HK-2 (cell line): ENCODE data around the gene CHN2.
"Not testable (repeated sequence)": the region's sequence is repeated elsewhere in the genome, so short reads cannot be mapped to it uniquely, and the experiment has no call there.

ENCODE experiments used
- DNase-seq: peaks from one replicate; pipeline ENCODE4 v3.0.0-alpha.2; 2018; ENCODE audit not compliant: unreplicated experiment

Gene CHN2

DNA sequence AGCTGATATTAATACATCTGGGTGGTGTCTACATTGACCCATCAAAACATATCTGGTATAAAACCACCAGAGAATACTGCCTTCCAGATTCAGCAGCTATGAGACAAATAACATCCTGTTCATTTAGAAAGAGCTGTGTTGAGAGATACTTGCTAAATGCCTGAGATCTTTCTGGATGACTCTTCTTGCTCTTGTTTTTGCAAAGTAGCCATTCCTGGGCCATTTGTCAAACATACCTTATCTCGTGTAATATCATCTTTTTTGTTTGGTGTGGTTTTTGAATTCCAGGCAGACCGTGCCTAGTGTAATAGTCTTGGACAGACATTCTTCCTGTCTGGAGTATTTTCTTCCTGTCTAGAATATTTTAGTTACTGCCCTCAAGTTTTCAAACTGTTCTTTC is 294.4 kb downstream of the CHN2 start:
- no peak for DNase-seq

DNA sequence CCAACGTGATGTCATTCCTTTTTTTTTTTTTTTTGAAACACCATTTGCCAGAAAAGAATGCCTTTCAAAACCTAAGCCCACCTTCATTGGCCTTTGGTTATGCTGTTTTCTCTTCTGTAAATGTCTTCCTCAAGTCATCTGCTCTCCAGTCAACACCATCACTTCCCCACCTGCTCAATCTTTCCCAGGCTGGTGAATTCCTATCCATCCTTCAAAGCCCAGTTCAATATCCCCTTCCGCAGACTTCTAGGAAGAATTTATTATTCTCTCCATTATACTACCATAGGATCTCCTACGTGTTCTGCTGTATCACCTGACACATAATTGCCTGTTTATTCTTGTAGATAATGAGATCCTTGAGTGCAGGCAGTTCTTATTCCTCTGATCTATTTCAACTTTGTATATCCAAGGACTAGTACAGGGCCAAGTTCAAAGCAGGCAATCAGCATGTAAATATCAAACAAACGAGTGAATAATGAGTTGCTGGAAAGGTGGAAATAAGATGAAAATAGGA is 295.6 kb downstream of the CHN2 start:
- no peak for DNase-seq

- no peak for DNase-seq
These were observed 299.8 kb downstream of the CHN2 start for GRCh38 chr7:29494350-29494749.

DNA sequence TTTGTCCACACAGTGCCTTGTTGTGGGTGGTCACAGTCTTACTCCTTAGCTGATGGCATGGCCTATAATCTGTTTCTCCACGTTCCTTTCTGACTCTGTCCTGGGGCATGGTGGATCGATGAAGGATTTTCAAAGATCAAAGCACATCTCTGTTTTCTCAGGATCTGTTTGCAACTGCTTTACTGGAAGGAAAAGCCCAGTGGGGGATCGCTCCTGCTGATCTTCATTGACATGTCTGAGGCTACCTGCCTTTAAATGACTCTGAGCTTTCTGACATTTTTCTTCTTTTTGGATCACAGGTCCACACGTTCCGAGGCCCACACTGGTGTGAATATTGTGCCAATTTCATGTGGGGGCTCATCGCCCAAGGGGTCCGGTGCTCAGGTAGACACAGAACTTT is 301.1 kb downstream of the CHN2 start:
- DNase-seq, result no peak

GRCh38 chr7:29496355-29497020 is 301.9 kb downstream of the CHN2 start:
- no peak for DNase-seq

- no peak for DNase-seq
These were observed 305.4 kb downstream of the CHN2 start for GRCh38 chr7:29499932-29500331.

DNA sequence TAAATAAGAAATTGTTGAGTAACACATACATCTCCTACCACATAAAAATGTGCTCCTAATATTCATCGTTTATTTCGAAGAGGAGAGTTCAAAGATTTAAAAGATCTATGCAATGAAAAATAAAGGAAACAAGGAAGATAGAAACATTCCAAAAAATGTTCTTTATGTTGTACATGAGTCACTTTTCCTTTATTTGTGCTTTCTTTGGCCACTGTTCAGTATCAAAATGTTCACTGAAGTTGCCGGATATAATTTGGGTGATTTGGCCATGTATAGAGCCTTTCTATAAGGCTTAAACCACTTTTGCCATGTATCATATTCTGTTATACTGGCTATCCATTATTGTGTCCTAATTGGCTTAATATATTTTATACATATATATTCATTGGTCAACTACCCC is 306.1 kb downstream of the CHN2 start:
- no peak for DNase-seq

DNA sequence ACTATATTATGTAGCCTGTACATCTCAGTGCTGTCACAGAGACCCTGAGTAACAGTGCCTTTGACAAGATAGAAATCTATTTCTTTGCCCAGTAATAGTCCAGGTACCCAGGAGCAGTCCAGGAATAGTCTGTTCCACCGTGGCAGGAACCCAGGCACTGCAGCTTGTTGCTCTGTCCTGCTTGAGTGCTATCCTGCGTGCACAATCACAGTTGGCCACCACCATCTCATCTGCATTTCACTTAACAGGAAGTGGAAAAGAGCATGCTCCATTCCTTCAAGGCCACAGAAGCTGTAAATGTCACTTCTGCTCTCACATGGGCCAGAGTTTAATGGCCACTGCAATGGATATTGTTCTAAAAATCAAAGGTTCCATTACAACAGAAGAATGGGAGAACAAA is 307.6 kb downstream of the CHN2 start:
- DNase-seq, result no peak

DNA sequence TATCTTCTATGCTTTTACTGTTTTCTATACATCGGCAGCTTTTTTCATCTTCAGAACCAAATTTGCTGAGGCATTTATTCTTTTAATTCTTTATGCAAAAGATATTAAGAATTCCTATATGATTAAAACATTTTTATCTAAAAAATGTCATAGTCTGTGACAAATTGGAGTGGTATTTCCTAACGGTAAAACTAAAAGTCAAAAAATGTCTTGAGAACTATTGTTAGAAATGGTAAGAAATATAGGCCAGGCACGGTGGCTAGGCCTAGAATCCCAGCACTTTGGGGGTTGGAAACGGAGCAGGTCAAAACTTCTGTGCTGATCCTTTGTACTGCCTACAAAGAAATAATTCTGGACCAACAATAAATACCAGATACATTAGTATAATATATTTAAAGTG is 311.4 kb downstream of the CHN2 start:
- no peak for DNase-seq

DNA sequence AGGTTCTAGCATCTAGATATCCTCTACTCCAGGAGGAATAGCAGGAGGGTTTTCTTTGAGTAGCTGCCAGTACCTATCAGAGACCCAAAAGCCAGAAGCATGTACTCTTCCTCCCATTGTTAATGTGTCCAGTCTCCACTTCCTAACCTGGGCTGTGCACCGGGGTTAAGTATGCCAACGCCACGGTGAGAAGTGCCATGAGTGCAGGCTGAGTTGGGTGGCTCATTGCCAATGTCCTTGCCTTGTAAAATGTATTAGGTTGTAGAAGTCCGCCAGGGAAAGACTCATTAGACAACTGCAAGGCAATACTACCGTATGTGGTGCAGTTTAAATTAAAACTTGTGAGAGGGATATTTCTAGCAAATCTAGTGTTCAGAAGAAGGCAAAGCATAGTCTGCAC is 314.0 kb downstream of the CHN2 start:
- no peak for DNase-seq

- no peak for DNase-seq
These were observed 315.5 kb downstream of the CHN2 start for GRCh38 chr7:29510028-29510427.

DNA sequence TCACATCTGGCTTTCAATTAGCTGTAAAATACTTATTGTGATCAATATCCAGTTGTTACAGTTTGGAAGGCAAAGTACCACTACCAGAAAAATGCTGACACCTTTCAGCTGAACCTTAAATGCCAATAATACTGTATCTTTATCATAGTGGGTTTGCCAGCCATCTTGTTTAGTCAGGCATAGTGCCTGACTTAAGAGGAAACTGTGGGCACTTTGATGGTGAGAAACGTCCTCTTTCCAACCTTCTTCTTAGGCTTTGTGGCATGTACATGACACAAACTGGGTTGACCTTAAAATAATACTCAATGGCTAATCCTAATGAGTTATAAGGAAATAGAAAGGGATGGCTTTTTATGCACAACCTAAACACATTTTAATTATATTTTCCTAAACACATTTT is 316.8 kb downstream of the CHN2 start:
- DNase-seq, result no peak

DNA sequence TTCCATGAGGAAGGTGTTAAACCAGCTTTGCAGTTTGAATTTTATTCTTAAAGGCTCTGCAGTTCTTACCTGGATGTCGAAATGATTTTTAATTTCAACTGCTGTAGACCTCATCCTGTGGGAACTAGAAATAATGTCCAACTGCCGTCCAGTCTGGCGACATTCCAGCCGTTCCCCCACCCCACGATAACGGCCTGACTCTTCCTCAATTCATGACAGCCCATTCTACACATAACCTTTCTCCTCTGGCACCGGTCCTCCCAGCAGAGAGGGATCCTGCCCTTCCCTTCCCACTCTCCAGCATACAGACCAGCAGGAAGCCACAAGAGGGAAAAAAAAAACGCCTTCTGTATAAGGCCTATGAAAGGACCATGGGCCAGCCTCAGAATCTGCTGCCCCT is 317.3 kb downstream of the CHN2 start:
- DNase-seq, result no peak

DNA sequence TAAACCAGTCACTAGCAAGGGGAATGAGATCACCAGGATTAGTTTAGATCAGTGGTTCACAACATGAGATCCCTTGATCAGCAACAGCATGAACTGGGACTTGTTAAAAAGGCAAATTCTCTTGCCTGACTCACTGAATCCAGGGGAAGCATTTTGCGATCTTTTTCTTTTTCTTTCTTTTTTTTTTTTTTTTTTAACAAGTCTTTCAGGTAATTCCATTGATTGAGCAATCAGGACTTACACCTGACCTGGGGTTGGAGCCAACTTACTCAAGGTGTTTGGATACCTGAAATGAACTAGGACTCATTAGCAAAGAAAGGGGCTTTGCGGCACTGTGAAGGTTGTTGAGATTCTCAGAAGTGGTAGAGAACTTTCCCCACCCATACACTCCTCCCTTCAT is 321.9 kb downstream of the CHN2 start:
- DNase-seq, result no peak

GRCh38 chr7:29518616-29519015 is 324.0 kb downstream of the CHN2 start:
- DNase-seq, result no peak

DNA sequence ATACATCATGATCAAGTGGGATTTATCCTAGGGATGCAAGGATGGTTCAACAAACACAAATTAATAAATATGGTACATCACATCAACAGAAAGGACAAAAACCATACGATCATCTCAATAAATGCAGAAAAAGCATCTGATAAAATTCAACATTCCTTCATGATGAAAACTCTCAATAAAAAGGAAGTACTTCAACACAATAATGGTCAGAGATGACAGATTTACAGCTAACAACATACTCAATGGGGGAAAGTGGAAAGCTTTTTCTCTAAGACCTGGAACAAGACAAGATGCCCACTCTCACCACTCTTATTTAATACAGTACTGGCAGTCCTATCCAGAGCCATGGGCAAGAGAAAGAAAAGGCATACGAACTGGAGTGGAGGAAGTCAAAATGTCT is 329.2 kb downstream of the CHN2 start:
- no peak for DNase-seq

DNA sequence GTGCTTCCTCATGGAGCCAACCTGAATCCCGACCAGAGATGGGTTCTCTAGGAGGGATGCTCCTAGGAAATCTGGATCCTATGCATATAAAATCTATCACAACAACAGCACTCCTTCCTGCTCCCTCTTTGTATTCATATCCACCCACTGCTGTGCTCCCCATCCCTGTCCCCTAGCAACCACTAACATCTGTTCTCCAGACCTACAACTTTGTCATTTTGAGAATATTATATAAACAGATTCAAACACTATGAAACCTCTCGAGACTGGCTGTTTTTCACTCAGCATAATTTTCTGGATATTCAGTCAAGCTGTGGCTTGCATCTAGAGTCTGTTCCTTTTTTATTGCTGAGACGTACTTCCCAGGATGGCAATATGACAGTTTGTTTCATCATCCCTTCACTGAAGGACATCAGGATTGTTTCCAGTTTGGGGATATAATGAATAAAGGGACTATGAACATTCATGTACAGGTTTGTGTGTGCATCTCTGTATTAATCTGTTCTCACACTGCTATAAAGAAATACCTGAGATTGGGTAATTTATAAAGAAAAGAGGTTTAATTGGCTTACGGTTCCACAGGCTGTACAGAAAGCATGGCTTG is 333.0 kb downstream of the CHN2 start:
- DNase-seq, result no peak

DNA sequence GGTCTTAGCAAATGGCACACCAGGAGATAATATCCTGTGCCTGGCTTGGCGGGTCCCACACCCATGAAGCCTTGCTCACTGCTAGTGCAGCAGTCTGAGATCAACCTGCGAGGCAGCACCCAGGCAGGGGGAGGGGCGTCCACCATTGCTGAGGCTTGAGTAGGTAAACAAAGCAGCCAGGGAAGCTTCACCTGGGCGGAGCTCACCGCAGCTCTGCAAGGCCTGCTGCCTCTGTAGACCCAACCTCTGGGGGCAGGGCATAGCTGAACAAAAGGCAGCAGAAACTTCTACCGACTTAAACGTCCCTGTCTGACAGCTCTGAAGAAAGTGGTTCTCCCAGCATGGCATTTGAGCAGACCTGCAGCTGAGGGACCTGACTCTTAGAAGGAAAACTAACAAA is 334.0 kb downstream of the CHN2 start:
- not testable (repeated sequence) for DNase-seq
